Measurements from ENCODE around the gene GRAMD1A. TPM values are rescaled to one million over a fixed set of nuclear protein-coding genes. Genes with fewer than 3 reads are reported as not detected.
"Not testable (repeated sequence)": the region's sequence is repeated elsewhere in the genome, so short reads cannot be mapped to it uniquely, and the experiment has no call there.

The GRAMD1A gene
- total RNA-seq, 1 donor, result 61.5 TPM

DNA sequence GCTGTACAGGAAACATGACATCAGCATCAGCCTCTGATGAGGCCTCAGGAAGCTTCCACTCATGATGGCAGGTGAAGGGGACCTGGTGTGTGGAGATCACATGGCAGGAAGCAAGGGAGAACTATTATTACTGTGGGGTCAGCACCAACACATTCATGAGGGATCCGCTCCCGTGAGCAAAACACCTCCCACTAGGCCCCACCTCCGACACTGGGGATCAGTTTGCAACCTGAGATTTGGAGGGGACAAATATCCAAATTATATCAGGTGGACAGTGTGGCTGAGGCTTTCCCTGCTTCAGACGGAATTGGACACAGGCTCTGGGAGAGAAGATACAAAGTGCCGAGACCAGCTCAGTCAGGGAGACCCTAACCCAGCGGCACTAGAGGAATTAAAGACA, 30.4 kb upstream of the GRAMD1A start:
- Histone ChIP-seq H3K27me3 (ENCODE audit: insufficient read depth, low read length) (no peaks in the 10 kb centered on the region), H3K4me3 (ENCODE audit: low read length) (no peak overlapping the region), H3K4me1 (ENCODE audit: insufficient read depth, low read length) (peaks cover 15% of the 10 kb centered on the region), H3K9me3 (ENCODE audit: low read depth, low read length) (no peaks in the 10 kb centered on the region)

DNA sequence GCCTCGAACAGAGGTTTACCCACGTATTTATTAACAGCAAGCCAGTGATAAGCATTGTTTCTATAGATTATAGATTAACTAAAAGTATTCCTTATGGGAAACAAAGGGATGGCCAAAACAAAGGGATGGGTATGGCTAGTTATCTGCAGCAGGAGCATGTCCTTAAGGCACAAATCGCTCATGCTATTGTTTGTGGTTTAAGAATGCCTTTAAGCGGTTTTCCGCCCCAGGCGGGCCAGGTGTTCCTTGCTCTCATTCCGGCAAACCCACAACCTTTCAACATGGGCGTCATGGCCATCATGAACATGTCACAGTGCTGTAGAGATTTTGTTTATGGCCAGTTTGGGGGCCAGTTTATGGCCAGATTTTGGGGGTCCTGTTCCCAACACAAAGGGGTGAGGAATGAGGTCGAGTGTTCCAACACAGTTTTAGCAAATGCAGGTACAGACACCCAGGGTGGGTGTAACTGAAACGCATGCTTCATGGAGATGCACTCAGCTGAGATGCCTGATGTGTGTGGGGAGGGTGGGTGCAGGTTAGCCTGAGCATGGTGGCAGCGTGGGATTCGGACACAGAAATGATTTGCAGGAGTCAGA, 29.8 kb upstream of the GRAMD1A start:
- not testable (repeated sequence) for H3K4me3 ChIP-seq (ENCODE audit: low read length); H3K27me3 ChIP-seq (ENCODE audit: insufficient read depth, low read length); H3K9me3 ChIP-seq (ENCODE audit: low read depth, low read length)
- H3K4me1 ChIP-seq (ENCODE audit: insufficient read depth, low read length), result peaks cover 21% of the 10 kb centered on the region

- no peaks in the 10 kb centered on the region for H3K9me3 ChIP-seq (ENCODE audit: low read depth, low read length)
- peaks cover 34% of the 10 kb centered on the region for H3K4me1 ChIP-seq (ENCODE audit: insufficient read depth, low read length)
- H3K27me3 ChIP-seq (ENCODE audit: insufficient read depth, low read length), result no peaks in the 10 kb centered on the region
- H3K4me3 ChIP-seq (ENCODE audit: low read length), result no peak overlapping the region
Observed at GRCh38 chr19:34972163-34972705, 27.9 kb upstream of the GRAMD1A start.

GRCh38 chr19:34974646-34975045, 25.5 kb upstream of the GRAMD1A start:
- no peaks in the 10 kb centered on the region for H3K9me3 ChIP-seq (ENCODE audit: low read depth, low read length)
- H3K4me3 ChIP-seq (ENCODE audit: low read length), result no peak overlapping the region
- H3K4me1 ChIP-seq (ENCODE audit: insufficient read depth, low read length), result peaks cover 34% of the 10 kb centered on the region
- H3K27me3 ChIP-seq (ENCODE audit: insufficient read depth, low read length), result no peaks in the 10 kb centered on the region

GRCh38 chr19:34975056-34975455, 25.1 kb upstream of the GRAMD1A start:
- Histone ChIP-seq H3K27me3 (ENCODE audit: insufficient read depth, low read length) (no peaks in the 10 kb centered on the region), H3K4me3 (ENCODE audit: low read length) (no peak overlapping the region), H3K9me3 (ENCODE audit: low read depth, low read length) (no peaks in the 10 kb centered on the region), H3K4me1 (ENCODE audit: insufficient read depth, low read length) (peaks cover 34% of the 10 kb centered on the region)

DNA sequence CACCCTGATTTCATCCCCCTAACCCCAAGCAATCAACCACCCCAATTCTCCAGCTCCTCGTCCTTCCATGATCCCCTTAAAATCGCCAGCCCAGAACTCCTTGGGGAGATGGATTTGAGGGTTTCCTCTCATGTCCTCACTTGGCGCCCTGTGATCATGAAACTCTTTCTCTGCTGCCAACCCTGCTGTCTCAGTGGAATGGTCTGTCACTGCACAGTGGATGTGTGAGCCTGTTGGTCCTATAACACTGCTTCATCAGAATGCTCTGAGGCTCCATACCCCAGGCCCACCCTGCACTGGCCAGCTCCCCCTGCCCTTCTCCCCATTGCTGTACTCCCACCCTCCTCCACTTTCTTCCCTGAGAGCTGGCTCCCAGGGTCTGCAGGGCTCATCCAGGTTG, 23.5 kb upstream of the GRAMD1A start:
- Histone ChIP-seq H3K4me1 (ENCODE audit: insufficient read depth, low read length) (peaks cover 34% of the 10 kb centered on the region), H3K27me3 (ENCODE audit: insufficient read depth, low read length) (no peaks in the 10 kb centered on the region), H3K4me3 (ENCODE audit: low read length) (no peak overlapping the region), H3K9me3 (ENCODE audit: low read depth, low read length) (no peaks in the 10 kb centered on the region)

DNA sequence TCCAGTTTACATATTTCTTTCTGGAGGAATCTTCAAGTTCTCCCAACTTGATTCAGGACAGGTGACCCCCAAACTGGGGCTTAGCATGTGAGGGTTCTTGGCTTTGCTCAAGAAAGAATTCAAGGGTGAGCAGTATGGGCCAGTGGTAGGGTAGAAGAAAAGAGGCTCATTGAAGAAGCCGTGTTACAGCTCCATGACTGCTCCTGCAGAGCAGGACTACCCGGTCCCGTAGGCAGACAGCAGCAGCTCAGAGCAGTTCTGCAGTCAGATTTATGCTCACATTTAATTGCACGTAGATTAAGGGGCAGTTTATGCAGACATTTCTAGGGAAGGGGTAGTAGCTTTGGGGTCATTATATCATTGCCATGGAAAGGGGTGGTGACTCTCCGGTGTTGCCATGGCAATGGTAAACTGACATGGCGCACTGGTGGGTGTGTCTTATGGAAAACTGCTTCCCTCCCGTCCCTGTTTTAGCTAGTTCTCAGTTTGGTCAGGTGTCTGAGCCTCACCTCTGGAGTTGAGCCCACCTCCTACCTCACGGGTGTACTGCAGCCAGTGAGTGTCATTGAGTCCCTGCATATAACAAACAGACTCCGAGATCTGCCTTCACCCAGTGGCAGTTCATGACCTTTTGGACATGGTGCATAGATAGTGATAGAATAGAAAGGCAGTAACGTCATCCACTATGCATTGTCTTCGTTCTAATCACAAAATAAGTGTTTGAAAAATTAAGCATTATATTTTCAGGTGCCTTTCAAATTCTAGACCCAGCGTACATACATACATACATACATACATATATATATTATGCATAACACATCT, 20.1 kb upstream of the GRAMD1A start:
- Histone ChIP-seq H3K9me3 (ENCODE audit: low read depth, low read length) (no peaks in the 10 kb centered on the region), H3K27me3 (ENCODE audit: insufficient read depth, low read length) (no peaks in the 10 kb centered on the region), H3K4me1 (ENCODE audit: insufficient read depth, low read length) (peaks cover 16% of the 10 kb centered on the region), H3K4me3 (ENCODE audit: low read length) (no peak overlapping the region)

GRCh38 chr19:34982275-34982674, 17.8 kb upstream of the GRAMD1A start:
- H3K27me3 ChIP-seq (ENCODE audit: insufficient read depth, low read length), result no peaks in the 10 kb centered on the region
- peaks cover 7% of the 10 kb centered on the region for H3K4me1 ChIP-seq (ENCODE audit: insufficient read depth, low read length)
- H3K4me3 ChIP-seq (ENCODE audit: low read length), result no peak overlapping the region
- H3K9me3 ChIP-seq (ENCODE audit: low read depth, low read length), result no peaks in the 10 kb centered on the region

- Histone ChIP-seq H3K4me3 (ENCODE audit: low read length) (no peak overlapping the region), H3K9me3 (ENCODE audit: low read depth, low read length) (no peaks in the 10 kb centered on the region), H3K4me1 (ENCODE audit: insufficient read depth, low read length) (peaks cover 9% of the 10 kb centered on the region), H3K27me3 (ENCODE audit: insufficient read depth, low read length) (no peaks in the 10 kb centered on the region)
Observed at GRCh38 chr19:34983786-34984185, 16.3 kb upstream of the GRAMD1A start.

GRCh38 chr19:34984287-34984686, 15.8 kb upstream of the GRAMD1A start:
- H3K4me3 ChIP-seq (ENCODE audit: low read length), result no peak overlapping the region
- no peaks in the 10 kb centered on the region for H3K27me3 ChIP-seq (ENCODE audit: insufficient read depth, low read length)
- H3K4me1 ChIP-seq (ENCODE audit: insufficient read depth, low read length), result peaks cover 14% of the 10 kb centered on the region
- H3K9me3 ChIP-seq (ENCODE audit: low read depth, low read length), result no peaks in the 10 kb centered on the region

- no peak overlapping the region for H3K4me3 ChIP-seq (ENCODE audit: low read length)
- no peaks in the 10 kb centered on the region for H3K9me3 ChIP-seq (ENCODE audit: low read depth, low read length)
Observed at GRCh38 chr19:34985249-34986022, 14.7 kb upstream of the GRAMD1A start.

DNA sequence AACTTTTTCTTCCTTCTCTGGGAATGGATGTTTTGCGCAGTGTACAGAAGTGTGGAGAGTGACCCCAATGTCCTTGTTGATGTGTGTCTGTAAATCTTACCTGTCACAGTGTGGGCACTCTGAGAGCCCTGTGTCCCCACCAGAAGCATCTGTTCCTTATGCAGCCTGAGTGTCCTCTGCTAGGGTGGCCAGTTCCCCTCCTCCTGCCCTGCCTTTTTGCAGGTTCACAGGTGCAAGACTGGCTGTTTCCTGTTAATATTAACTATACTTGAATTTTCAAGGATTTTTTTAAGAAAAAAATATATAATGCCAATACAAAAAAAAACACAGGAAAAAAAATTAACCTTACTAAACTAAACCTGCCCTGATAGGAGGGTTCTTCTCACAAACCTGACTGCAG, 12.0 kb upstream of the GRAMD1A start:
- Histone ChIP-seq H3K27me3 (ENCODE audit: insufficient read depth, low read length) (no peaks in the 10 kb centered on the region), H3K9me3 (ENCODE audit: low read depth, low read length) (no peaks in the 10 kb centered on the region), H3K4me3 (ENCODE audit: low read length) (no peak overlapping the region), H3K4me1 (ENCODE audit: insufficient read depth, low read length) (peaks cover 28% of the 10 kb centered on the region)

More at GRCh38 chr19:34985249-34986022, 14.7 kb upstream of the GRAMD1A start:
- Histone ChIP-seq H3K4me1 (ENCODE audit: insufficient read depth, low read length) (peaks cover 18% of the 10 kb centered on the region), H3K27me3 (ENCODE audit: insufficient read depth, low read length) (no peaks in the 10 kb centered on the region)

- Histone ChIP-seq H3K4me1 (ENCODE audit: insufficient read depth, low read length) (peaks cover 35% of the 10 kb centered on the region), H3K27me3 (ENCODE audit: insufficient read depth, low read length) (no peaks in the 10 kb centered on the region), H3K4me3 (ENCODE audit: low read length) (no peak overlapping the region), H3K9me3 (ENCODE audit: low read depth, low read length) (no peaks in the 10 kb centered on the region)
Observed at GRCh38 chr19:34989298-34989697, 10.8 kb upstream of the GRAMD1A start.

DNA sequence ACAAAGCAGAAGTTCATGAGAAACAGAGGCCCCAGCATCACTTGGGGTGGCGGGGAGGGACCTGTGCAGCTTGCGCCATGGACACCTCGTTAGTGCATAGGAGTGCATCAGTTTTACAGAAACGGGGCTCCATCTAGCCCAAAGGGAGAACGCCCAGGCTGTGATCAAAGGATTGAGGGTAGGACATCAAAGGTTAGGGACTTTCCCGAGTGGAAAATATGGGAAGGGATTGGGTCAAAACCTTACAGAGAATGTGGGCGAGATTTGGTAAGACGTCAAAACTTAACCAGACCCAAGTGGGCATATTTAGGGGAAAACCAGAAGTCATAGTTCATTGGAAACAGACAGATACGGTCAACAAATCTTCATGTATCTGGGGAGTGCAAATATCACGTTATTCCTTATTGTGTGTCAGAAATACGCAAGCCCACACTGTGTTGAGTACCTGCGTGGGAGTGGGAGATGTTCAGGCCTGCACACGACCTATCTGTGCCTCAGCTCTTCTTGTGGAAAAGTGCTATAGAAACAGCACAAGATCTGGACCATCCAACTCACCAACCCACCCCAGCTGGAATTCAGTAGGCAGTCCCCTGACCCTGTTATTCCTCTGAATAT, 9.4 kb upstream of the GRAMD1A start:
- no peak overlapping the region for H3K4me3 ChIP-seq (ENCODE audit: low read length)
- no peaks in the 10 kb centered on the region for H3K9me3 ChIP-seq (ENCODE audit: low read depth, low read length)
- peaks cover 43% of the 10 kb centered on the region for H3K4me1 ChIP-seq (ENCODE audit: insufficient read depth, low read length)
- H3K27me3 ChIP-seq (ENCODE audit: insufficient read depth, low read length), result no peaks in the 10 kb centered on the region
